SH-SY5Y (cell line): ENCODE measurements around the gene SLC51B.

ENCODE experiments used
- GATA2 ChIP-seq: IDR thresholded peaks from 2 replicates; pipeline ENCODE4 v1.6.1; 2011; ENCODE audit warnings: mild to moderate bottlenecking, low read depth, low read length
- GATA3 ChIP-seq: IDR thresholded peaks from 2 replicates; pipeline ENCODE4 v1.6.1; 2011; ENCODE audit warnings: low read depth, mild to moderate bottlenecking, low read length, moderate library complexity

DNA sequence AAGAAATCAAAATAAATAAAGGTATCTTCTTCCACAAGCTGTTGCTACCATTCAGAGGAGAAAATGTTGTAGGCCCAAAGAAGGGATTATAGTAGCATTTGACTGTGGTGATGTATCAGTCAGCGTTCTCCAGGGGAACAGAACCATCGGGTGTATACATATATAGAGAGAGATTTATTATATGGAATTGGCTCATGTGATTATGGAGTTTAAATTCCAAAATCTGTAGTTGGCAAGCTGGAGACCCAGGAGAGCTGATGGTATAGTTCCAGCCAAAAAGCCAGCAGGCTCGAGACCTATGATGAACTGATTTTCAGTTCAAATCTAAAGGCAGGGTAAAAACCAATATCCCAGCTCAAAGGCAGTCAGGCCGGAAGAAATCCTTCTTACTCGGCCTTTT lies 48.1 kb upstream of the SLC51B start:
- no peak for TF ChIP-seq GATA3
- no peak for TF ChIP-seq GATA2
